HT-29 (cell line): ENCODE results near the gene PSKH1. TPM values are rescaled to one million over a fixed set of nuclear protein-coding genes. Genes with fewer than 3 reads are reported as not detected.
"Not testable (repeated sequence)": the region's sequence is repeated elsewhere in the genome, so short reads cannot be mapped to it uniquely, and the experiment has no call there.

Source experiments
- DNase-seq: peaks from one replicate; pipeline ENCODE4 v3.0.0-alpha.2; 2015; ENCODE audit warnings: low spot score
- total RNA-seq: library from RNA; depleted of rRNA; stranded (reverse); fragments of >200 nt; shearing (Covaris generic); gene quantifications from 2 replicates; pipeline ENCODE4 v1.2.3, GENCODE V29; 2014

The PSKH1 gene
- total RNA-seq, 1 experiment from 2014 or later: 15.1 TPM

- DNase-seq: no peak
Observed at GRCh38 chr16:67885976-67886375, 7.1 kb upstream of the PSKH1 start.

- DNase-seq: no peak
Observed at GRCh38 chr16:67886387-67886786, 6.7 kb upstream of the PSKH1 start.

GRCh38 chr16:67888331-67888730 lies 4.7 kb upstream of the PSKH1 start:
- DNase-seq: no peak

GRCh38 chr16:67892375-67892774 lies 679 bp upstream of the PSKH1 start:
- no peak for DNase-seq

GRCh38 chr16:67893743-67894399 lies 817 bp downstream of the PSKH1 start:
- DNase-seq: no peak

GRCh38 chr16:67897231-67897630 lies 4.2 kb downstream of the PSKH1 start:
- DNase-seq: no peak

- no peak for DNase-seq
Observed at GRCh38 chr16:67901734-67902133, 8.7 kb downstream of the PSKH1 start.

- no peak for DNase-seq
Observed at GRCh38 chr16:67902831-67903230, 9.8 kb downstream of the PSKH1 start.

- no peak for DNase-seq
Observed at GRCh38 chr16:67907397-67908180, 14.5 kb downstream of the PSKH1 start.

- DNase-seq: no peak
Observed at GRCh38 chr16:67909056-67909742, 16.1 kb downstream of the PSKH1 start.

- no peak for DNase-seq
Observed at GRCh38 chr16:67910158-67910557, 17.1 kb downstream of the PSKH1 start.

- no peak for DNase-seq
Observed at GRCh38 chr16:67914758-67915495, 21.9 kb downstream of the PSKH1 start.

- DNase-seq: not testable (repeated sequence)
Observed at GRCh38 chr16:67915496-67915769, 22.4 kb downstream of the PSKH1 start.

GRCh38 chr16:67915831-67916723 lies 23.0 kb downstream of the PSKH1 start:
- no peak for DNase-seq

GRCh38 chr16:67917140-67917851 lies 24.2 kb downstream of the PSKH1 start:
- no peak for DNase-seq

- no peak for DNase-seq
Observed at GRCh38 chr16:67917852-67918236, 24.8 kb downstream of the PSKH1 start.

GRCh38 chr16:67919622-67920221 lies 26.7 kb downstream of the PSKH1 start:
- DNase-seq: no peak

GRCh38 chr16:67922221-67922620 lies 29.2 kb downstream of the PSKH1 start:
- no peak for DNase-seq

GRCh38 chr16:67922740-67923139 lies 29.7 kb downstream of the PSKH1 start:
- no peak for DNase-seq
